HepG2 (cell line): ENCODE data around the gene SLC16A9.

ENCODE experiments used
- ADNP ChIP-seq: sonication (generic); formaldehyde crosslinking; IDR thresholded peaks from 2 replicates; pipeline ENCODE4 v1.4.0; 2020; ENCODE audit warnings: missing genetic modification reagents
- CEBPB ChIP-seq: IDR thresholded peaks from 2 replicates; pipeline ENCODE4 v1.6.1; 2011; ENCODE audit warnings: low read depth, low read length, improper control_type of control experiment, borderline replicate concordance
- CTCF ChIP-seq: sonication (generic); formaldehyde crosslinking; IDR thresholded peaks from 2 replicates; pipeline ENCODE4 v1.5.0; 2020; ENCODE audit warnings: mild to moderate bottlenecking, missing genetic modification reagents, moderate library complexity
- EP300 ChIP-seq, 3 experiments: sonication (generic) in 1 of 3; formaldehyde crosslinking in 1 of 3; IDR thresholded peaks; 2 replicates each; pipeline versions ENCODE4 v1.5.1 to v1.6.1; 2011 to 2020; ENCODE audit warnings: low read depth in 2 of 3, low read length in 2 of 3, borderline replicate concordance in 1 of 3, improper control_type of control experiment in 1 of 3, mild to moderate bottlenecking in 1 of 3, missing genetic modification reagents in 1 of 3, moderate library complexity in 1 of 3
- FOSL1 ChIP-seq: sonication (generic); formaldehyde crosslinking; IDR thresholded peaks from 2 replicates; pipeline ENCODE4 v1.9.0; 2021; ENCODE audit warnings: missing genetic modification reagents, borderline replicate concordance
- KDM5A ChIP-seq: fragments of 200-600 bp; sonication (generic); IDR thresholded peaks from 2 replicates; pipeline ENCODE4 v1.7.0; 2018; ENCODE audit warnings: antibody characterized with exemption, mild to moderate bottlenecking, low read length, borderline replicate concordance
- KLF13 ChIP-seq: sonication (generic); formaldehyde crosslinking; IDR thresholded peaks from 2 replicates; pipeline ENCODE4 v1.4.0; 2020; ENCODE audit warnings: mild to moderate bottlenecking, missing genetic modification reagents
- MLX ChIP-seq: IDR thresholded peaks from 2 replicates; pipeline ENCODE4 v1.6.1; 2016
- NCOR1 ChIP-seq: fragments of 200-600 bp; sonication (generic); IDR thresholded peaks from 2 replicates; pipeline ENCODE4 v1.7.0; 2017; ENCODE audit warnings: antibody characterized with exemption, low read length, borderline replicate concordance
- POGK ChIP-seq: sonication (generic); formaldehyde crosslinking; conservative IDR thresholded peaks from 2 replicates; pipeline ENCODE4 v1.8.0; 2022; ENCODE audit warnings: mild to moderate bottlenecking, moderate library complexity, missing genetic modification reagents
- POLR2AphosphoS5 ChIP-seq: IDR thresholded peaks from 2 replicates; pipeline ENCODE4 v1.6.1; 2012; ENCODE audit warnings: low read depth, low read length
- PRMT3 ChIP-seq: sonication (generic); formaldehyde crosslinking; IDR thresholded peaks from 2 replicates; pipeline ENCODE4 v1.8.1; 2022; ENCODE audit warnings: low read depth, mild to moderate bottlenecking, moderate library complexity, missing genetic modification reagents, borderline replicate concordance
- ZBTB20 ChIP-seq: sonication (generic); formaldehyde crosslinking; IDR thresholded peaks from 2 replicates; pipeline ENCODE4 v1.8.1; 2023; ENCODE audit warnings: missing genetic modification reagents, low read depth, mild to moderate bottlenecking, borderline replicate concordance

GRCh38 chr10:59694936-59695335, 14.7 kb downstream of the SLC16A9 start:
- no peak for TF ChIP-seq POGK (CRISPR knock-in tag)
- TF ChIP-seq FOSL1 (CRISPR knock-in tag) = no peak
- TF ChIP-seq PRMT3 (CRISPR knock-in tag) = no peak
- TF ChIP-seq KDM5A = no peak
- no peak for TF ChIP-seq ADNP (CRISPR knock-in tag)
- TF ChIP-seq CTCF = no peak
- no peak for TF ChIP-seq MLX (CRISPR knock-in tag)
- TF ChIP-seq EP300 (IDR thresholded peaks at IDR 0.05; ENCODE audit: low read depth in 2 of 2, low read length in 2 of 2) = no peak
- TF ChIP-seq EP300 (CRISPR knock-in tag; IDR thresholded peaks at IDR 0.05; ENCODE audit: borderline replicate concordance) = no peak
- TF ChIP-seq KLF13 = no peak
- TF ChIP-seq NCOR1 = no peak
- TF ChIP-seq POLR2AphosphoS5 = no peak
- TF ChIP-seq ZBTB20 = no peak
- TF ChIP-seq CEBPB = no peak
